NCI-H2196 treated with DMSO at 0.1 percent for 48 hours (cell line): ENCODE data around the gene ARHGAP24.
A peak's percentile ranks its signal among the peaks of the same experiment; 100 is the strongest.
"Not testable (repeated sequence)": the region's sequence is repeated elsewhere in the genome, so short reads cannot be mapped to it uniquely, and the experiment has no call there.

Experiments
- DNase-seq: peaks from one replicate; lab custom pipeline; 2025; ENCODE audit not compliant: unreplicated experiment; lab: John Stamatoyannopoulos, UW

The ARHGAP24 gene

DNA sequence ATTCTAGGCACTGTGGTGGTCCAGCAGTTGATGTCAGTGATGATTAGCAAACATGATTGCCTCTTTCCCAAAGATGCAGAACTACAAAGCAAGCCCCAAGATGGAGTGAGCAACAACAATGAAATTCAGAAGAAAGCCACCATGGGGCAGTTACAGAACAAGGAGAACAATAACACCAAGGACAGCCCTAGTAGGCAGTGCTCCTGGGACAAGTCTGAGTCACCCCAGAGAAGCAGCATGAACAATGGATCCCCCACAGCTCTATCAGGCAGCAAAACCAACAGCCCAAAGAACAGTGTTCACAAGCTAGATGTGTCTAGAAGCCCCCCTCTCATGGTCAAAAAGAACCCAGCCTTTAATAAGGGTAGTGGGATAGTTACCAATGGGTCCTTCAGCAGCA is 519.6 kb downstream of the ARHGAP24 start:
- no peak for DNase-seq

DNA sequence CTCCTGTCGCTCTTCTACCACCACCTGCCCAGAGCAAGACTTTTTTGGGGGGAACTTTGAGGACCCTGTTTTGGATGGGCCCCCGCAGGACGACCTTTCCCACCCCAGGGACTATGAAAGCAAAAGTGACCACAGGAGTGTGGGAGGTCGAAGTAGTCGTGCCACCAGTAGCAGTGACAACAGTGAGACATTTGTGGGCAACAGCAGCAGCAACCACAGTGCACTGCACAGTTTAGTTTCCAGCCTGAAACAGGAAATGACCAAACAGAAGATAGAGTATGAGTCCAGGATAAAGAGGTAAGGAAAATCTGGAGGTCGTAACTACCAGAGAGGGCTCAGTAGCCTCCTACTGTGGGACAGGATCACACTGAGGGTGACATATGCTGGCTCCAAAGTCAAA is 520.4 kb downstream of the ARHGAP24 start:
- DNase-seq, result no peak

DNA sequence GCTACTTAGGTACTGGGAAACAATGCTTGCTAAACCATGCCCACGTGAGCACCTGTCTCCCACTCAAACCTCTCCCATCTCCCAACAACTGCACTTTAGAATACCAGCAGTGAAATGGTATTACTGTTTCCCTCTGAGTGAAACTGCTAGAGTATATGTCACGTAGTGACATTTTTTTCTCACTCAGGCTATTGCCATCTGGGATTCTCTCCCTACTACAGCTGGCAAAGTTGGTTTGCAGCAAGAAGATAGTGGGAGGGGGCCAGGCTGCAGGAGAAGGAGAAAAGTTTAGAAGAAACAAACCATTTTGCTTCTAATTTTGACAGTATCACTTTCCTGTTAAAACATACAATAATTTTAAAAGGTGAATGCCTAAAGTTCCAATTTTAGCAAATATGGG is 526.6 kb downstream of the ARHGAP24 start:
- DNase-seq, result no peak

DNA sequence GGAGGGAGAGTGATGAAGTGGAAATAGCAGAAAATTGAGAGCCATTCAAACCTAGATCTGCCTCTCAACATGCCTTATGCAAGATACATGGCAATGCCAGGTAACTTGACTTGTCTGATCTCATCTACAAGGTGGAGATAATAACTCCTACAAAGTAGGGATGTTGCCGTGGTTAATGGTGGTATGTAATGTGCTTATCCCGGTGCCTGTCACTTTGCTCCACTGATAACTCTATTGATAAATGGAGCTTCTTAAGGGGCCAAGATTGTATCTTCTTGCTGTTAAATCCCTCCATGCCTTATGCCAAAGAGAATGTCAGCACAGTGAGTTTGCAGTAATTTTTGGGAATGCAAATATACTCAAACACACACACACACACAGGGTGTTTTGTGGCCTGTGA is 529.1 kb downstream of the ARHGAP24 start:
- no peak for DNase-seq

DNA sequence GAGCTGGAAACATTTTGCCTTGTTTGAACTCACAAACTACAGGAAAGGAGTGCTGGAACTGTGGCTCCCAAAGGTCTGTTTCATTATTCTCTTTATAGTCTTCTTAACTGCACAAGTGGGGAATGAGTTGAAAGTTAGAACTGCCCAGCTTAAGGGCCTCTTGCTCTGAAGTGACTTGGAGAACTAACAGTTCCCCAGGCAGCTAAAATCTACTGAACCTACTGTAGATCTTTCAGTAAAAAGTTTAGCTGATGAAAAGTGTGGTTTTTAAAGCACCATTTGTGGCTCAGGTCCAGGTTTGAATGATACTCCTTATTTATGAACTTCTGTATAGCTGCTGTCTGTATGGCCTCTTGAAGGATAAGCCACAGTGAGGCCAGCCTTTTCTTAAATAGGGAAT is 531.1 kb downstream of the ARHGAP24 start:
- DNase-seq, result no peak

DNA sequence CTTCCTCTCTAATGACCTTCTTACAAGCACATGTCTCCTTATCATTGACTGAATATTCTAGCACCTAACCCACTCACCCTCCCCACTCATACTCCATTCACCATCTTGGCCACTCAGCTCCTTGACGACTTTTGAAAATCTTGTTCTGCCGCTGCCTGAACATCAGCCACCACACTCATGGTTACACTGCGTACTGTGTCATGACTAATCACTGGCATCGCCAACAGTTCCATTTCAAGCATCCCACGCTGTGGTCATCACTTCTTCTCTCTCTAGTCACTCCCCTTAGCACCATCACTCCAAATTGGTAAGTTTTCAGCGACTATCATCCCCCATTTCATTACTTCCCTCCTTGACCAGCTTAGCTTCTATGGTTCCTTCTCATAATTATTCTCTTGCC is 532.1 kb downstream of the ARHGAP24 start:
- no peak for DNase-seq

DNA sequence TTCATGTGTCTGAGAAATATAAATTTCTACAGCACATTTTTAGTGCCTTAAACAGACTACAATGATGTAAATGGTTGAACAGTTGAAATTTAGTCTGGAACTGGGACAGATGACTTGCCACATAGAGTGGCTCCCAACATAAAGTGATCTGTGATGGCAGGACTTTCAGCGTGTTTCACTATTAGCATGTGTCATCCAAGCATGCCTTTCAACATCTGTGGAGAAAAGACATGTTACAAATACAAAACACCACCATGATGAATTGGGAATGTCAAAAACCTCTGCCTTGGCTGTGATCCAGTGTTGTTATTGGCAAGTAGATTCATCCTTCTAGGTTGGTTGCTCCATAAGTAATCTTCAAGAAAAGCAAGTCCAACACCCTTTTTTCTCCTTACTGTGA is 536.2 kb downstream of the ARHGAP24 start:
- no peak for DNase-seq

DNA sequence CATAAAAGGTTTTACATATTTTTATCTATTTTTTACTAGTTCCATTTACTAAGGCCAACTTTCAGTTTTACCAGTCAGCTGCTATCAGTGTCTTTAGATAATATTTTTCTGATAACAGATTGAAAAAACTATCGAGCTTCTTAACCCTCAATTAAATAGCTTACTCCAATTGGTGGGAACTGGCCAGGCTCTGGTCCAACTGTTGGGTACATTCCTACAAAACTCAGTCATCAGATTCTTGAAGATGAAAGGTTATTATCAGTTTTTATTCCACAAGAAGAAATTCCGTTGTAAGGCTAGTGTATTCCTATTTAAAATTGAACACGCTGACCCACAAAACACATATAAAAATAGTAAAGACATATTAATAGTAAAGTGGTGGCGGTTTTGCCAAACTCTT is 538.7 kb downstream of the ARHGAP24 start:
- no peak for DNase-seq

DNA sequence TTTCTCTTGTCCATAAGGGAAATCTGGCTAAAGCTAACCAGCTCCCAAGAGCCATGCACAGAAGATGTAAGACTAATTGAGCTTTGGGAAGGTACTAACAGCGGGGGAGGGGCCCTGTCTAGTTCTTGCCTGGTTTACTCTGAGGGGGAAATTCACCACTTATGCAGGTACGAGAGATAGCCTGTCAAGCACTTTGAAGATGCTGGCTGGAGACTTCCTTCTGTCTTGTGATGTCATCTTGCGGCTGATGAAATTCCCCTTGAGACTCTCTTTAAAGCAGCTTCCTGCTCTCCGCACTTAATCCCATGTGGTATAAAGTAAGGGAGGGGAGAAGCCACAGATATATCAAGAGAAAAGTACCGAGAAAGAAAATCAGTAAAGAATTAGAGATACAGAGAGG is 539.6 kb downstream of the ARHGAP24 start:
- DNase-seq, result no peak

DNA sequence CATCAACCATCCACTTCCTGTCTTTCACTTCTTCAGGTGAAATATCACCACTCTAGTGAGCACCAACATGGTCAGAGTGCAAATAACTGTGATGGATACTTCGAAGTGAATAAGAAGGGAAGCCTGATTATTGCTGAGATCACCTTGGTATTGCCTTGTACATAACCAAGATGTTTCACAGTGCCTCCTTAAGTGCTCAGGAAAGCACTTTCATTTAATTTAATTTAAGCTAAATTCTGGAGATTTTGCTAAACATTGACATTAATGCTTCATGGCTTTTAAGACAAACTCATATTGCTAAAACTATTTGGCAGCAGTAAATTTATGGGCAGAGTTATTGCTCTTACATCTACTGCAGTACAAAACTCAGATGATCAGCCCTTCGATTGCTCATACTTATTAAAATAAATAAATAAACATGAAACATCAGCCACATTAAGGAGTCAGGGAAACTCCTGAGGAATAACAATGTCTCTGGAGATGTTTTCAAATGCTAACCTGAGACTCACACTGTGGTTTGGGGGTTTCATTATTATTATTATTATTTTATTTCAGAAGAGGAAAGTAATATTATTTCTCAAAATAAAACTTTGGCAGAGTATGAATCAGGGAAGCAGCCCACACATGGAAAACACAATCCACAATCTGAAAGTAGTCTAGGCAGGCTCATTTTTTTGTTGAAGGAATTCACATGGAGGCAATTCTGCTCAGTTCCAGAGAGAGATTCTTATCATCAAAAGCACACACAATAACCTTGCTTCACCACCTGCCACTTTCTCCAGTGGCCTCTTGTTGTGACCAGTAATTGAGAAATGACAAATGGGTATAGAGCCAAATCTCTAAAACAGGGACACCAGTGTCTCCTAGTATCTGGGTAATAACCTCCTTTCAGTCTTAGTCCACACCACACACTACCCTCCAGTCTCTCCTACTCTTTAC is 540.7 kb downstream of the ARHGAP24 start:
- DNase-seq, result no peak

DNA sequence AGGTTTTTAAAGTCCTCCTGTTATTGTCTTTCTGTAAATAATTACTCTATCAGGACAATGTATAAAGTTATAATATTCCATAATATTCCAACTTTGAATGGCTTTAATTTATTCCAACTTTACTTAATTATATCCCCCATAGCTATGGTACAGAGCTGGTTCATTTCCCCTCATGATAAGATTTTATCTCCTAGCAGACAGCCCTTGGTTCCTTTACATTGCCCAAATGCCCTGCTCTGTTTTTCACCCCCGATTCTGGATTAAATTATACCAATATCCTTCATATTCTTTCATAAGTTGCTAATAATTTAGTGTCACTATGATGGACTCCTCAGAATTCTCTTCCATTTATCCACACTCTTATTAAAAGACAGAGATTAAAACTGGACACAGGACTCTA is 544.4 kb downstream of the ARHGAP24 start:
- DNase-seq, result no peak

DNA sequence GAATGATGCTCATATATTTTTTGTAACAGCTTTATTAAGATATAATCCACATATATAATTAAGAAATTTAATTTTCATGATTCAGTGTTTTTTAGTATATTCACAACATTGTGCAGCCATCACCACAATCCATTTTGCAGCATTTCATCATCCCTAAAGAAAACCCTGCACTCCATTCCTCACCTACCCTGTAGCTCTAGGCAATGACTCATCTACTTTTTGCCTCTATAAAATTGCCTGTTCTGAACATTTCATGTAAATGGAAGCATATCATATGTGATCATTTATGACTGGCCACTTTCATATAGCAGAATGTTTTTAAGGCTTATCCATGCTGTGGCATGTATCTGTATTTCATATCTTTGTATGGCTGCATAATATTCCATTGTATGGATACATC is 545.0 kb downstream of the ARHGAP24 start:
- DNase-seq, result no peak

DNA sequence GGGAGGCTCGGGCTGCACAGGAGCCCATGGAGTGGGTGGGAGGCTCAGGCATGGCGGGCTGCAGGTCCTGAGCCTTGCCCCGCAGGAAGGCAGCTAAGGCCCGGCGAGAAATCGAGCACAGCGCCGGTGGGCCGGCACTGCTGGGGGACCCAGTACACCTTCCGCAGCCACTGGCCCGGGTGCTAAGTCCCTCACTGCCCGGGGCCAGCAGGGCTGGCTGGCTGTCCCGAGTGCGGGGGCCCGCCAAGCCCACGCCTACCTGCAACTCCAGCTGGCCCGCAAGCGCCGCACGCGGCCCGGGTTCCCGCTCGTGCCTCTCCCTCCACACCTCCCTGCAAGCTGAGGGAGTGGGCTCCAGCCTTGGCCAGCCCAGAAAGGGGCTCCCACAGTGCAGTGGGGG is 546.7 kb downstream of the ARHGAP24 start:
- DNase-seq, result not testable (repeated sequence)

DNA sequence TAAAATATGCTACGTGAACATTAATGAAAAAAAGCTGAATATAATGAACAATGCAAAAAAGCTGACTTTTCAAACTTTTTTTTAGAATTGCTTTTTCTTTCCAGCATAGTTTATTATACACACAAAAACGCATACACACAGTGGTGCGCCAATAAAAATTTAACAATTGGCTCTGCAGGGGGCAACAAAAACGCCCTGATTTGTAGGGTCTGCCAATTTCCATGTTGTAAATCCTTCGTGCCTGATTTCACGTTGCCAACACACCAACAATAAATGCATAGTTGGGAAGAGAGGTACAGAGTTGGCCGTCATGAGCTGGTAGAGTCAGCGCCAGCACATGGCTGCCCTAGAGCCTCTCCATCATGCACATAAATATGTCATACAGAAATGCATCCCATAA is 551.8 kb downstream of the ARHGAP24 start:
- DNase-seq, result no peak

DNA sequence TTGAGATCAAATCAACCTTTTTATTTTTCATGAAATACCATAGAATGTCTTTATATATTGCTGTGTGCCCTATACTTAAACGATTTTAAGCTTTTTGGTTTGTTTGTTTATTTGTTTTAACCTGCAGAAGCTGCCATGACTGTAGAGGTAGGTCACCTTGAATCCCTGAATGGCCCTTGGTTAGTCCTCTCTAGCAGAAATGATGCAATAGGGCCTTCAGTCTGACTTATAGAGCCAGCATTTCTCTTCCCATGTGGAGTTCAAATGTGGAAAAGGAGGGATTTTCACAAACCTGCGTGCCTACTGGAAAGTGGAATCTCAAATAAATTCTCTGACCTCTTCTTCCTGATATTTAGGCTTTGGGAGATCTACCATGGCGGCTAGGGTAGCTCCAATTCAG is 557.0 kb downstream of the ARHGAP24 start:
- no peak for DNase-seq

DNA sequence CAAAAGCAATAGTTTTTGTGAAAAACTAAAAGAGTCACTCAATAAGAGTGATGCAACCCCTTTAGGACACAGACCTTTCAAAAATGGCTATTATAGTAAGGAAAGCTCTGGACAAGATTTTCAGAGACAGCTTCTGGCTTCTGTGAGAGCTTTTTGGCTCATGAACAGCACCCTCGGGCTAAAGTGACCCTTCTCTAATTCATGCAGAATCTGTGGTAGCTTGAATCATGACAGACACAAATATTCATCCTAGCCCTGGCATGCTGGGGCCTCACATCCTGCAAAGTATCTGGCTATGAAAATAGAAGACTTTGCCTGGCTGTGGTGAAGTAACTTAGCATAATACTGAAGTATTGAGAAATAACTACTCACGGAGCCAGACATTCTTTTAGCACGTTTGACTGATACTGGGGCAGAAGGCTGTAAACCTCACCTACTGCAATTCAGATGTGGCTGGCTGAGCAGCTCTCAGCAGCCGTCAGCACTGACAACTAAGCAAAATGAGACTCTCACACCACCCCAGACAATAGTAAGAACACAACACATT is 557.6 kb downstream of the ARHGAP24 start:
- DNase-seq, result no peak

DNA sequence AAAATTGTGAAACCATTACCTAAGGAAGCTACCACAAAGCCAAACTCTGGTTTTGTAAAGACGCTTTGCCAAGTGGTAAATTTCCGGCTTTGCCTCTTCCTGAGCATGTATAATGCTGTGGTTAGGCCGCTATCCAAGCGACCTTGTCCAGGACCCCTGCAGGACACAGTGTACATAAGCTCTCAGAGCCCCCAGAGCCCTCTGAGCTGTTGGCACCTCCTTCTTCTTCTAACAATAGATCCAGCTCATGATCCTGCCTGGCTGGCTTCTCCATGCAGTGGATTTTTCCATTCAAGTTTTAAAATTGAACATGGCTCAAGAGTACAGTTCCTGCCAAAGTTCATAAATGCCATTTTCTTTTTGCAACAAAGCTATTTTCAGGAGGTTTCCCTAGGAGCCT is 558.2 kb downstream of the ARHGAP24 start:
- DNase-seq, result no peak

DNA sequence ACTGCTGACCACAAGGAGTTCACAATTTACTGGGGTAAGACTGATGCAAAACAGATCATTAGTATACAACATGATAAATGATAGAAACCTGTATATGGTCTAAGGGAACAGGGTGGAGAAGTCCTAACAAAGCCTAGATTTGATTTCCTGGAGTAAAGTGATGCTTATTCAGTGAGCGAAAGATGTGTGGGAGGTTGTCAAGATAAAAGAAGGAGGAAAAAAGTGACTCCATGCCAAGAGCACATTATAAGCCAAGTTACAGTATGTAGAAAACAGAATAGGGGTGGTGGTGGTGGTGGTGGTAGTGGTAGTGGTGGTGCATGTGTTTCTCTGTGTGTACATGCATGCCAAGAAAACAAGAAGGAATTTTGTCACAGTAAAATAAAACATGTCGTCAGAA is 559.7 kb downstream of the ARHGAP24 start:
- DNase-seq, result no peak

DNA sequence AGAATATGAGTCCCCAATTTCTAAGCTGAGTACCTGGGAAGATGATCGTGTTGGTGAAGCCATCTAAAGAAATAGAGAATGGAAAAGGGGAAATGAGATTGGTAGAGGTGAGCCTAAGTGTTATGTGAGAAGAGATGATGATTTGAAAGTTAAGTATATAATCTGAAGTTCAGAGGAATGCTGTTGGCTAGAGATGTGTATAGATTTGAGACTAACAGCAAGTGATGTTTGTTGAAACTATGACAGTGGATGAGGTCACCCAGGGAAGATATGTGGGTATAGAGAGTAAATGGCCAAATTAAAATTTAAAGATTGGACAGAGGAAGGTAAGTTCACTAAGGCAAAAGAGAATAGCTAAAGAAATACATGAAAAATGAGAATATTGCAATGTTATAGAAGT is 560.7 kb downstream of the ARHGAP24 start:
- DNase-seq, result no peak

DNA sequence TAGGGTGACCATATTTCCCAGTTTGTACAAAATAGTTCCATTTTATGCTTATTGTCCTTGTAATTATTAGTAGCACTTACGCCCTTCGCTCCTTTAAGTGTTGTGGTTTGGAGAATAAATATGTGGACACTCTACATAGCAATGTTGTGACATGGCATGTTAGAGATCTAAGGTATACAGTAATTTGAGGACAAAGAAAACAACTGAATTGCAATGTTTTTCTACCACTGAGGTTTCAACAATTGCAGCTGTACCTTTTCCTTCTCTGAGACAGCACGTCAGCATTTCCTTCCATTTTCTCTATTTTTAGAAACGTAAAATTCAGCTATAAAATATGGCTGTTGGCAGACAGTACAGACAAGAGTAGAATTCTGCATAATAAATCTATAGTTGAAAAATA is 561.8 kb downstream of the ARHGAP24 start:
- DNase-seq, result no peak

DNA sequence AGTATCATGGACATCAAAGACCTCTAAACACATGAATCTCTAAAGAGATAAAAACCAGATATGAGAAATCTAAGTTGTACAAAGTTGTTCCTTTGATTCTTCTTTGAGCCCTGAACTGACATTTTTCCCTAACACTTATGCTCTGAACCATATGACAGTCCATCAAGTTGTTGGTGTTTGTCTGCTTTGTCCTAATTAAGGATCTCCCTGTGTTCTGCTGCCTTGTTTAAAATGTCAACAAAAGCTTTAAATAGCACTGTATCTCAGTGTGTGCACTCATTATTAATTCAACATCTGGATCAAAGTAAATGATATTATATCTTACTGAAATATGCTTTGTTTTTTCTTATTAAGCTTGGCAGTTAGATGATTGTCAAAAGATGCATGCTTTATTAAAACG is 563.1 kb downstream of the ARHGAP24 start:
- no peak for DNase-seq

DNA sequence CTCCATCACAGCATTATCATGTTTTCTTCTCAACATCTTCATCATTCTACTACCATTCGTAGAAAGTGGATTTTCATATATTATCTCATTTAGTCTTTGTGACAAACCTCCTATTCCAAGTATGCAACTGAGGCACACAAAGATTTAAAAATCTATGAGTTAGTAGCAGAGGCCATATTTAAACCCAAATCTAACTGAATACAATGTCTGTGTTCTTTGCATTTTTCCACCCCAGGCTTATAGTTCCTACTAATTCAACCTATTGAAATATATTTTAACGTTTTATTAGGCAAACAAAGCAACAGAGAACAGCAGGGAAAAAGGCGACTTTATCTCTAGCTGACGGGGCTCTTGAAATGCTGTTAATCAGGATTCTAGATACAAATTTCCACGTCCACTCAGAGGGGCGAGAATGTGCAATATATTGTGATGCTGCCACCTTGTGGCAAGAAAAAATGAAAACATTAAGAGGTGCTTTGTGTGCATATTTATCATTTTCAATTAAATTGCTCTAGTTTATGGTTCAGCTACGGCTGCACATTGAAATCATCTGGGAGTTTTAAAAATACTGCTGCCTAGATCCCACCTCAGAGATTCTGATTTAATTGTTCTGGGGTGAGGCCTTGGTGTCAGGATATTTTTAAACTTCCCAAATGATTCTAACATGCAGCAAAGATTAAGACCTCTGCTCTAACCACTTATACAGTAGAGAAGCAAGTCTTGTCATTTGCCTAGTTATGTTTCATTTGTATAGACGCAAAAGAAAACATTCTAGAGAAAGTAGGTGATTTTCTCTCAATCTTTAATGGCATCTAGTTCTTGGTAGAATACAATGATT is 569.0 kb downstream of the ARHGAP24 start:
- DNase-seq, result peak; percentile 5
